GM23338 (cell line): ENCODE results near the gene HRH2. TPM values are rescaled to one million over a fixed set of nuclear protein-coding genes. Genes with fewer than 3 reads are reported as not detected.

Source experiments
- ATAC-seq: fragments of 200-7000 bp; cut with Tn5 transposase; 3 replicates; pipeline ENCODE4 v1.9.1; 2020
- DNase-seq: peaks from one replicate; pipeline ENCODE4 v3.0.0-alpha.2; 2015; ENCODE audit warnings: low spot score
- H2AFZ ChIP-seq: fragments of 200-600 bp; sonication (generic); 2 replicates; pipeline ENCODE4 v1.8.0; 2016; ENCODE audit warnings: antibody characterized with exemption, mild to moderate bottlenecking, moderate library complexity
- H3F3A ChIP-seq: fragments of 200-600 bp; sonication (generic); replicated peaks from 2 replicates; pipeline ENCODE4 v1.8.0; 2017; ENCODE audit warnings: antibody characterized with exemption, mixed run types, low read depth
- H3K27ac ChIP-seq: fragments of 200-600 bp; sonication (generic); 2 replicates; pipeline ENCODE4 v1.6.1; 2016; ENCODE audit warnings: low read depth
- H3K27me3 ChIP-seq: fragments of 200-600 bp; sonication (generic); 2 replicates; pipeline ENCODE4 v1.8.0; 2016; ENCODE audit warnings: mild to moderate bottlenecking, mixed run types, moderate library complexity; ENCODE audit not compliant: insufficient read depth
- H3K36me3 ChIP-seq: fragments of 200-600 bp; sonication (generic); 2 replicates; pipeline ENCODE4 v1.8.0; 2016; ENCODE audit warnings: mild to moderate bottlenecking; ENCODE audit not compliant: insufficient read depth
- H3K4me1 ChIP-seq: fragments of 200-600 bp; sonication (generic); 2 replicates; pipeline ENCODE4 v1.8.0; 2016; ENCODE audit warnings: mild to moderate bottlenecking, moderate library complexity; ENCODE audit not compliant: insufficient read depth
- H3K4me2 ChIP-seq: fragments of 200-600 bp; sonication (generic); 2 replicates; pipeline ENCODE4 v1.7.1; 2017; ENCODE audit warnings: mixed run types
- H3K4me3 ChIP-seq: fragments of 200-600 bp; sonication (generic); 2 replicates; pipeline ENCODE4 v1.6.1; 2016; ENCODE audit warnings: mixed run types
- H3K79me2 ChIP-seq: fragments of 200-600 bp; sonication (generic); replicated peaks from 2 replicates; pipeline ENCODE4 v1.8.0; 2017; ENCODE audit warnings: mild to moderate bottlenecking; ENCODE audit not compliant: insufficient read depth
- H3K9me2 ChIP-seq: fragments of 200-600 bp; sonication (generic); 2 replicates; pipeline ENCODE4 v1.8.0; 2017; ENCODE audit not compliant: insufficient read depth
- H4K20me1 ChIP-seq: fragments of 200-600 bp; sonication (generic); replicated peaks from 2 replicates; pipeline ENCODE4 v1.8.0; 2017; ENCODE audit warnings: mild to moderate bottlenecking; ENCODE audit not compliant: insufficient read depth
- H3K27ac Mint-ChIP-seq: 2 replicates; pipeline ENCODE4 v1.8.0; 2020; ENCODE audit warnings: inconsistent platforms, mild to moderate bottlenecking, moderate library complexity, mixed read lengths
- H3K27me3 Mint-ChIP-seq: 3 replicates; pipeline ENCODE4 v1.8.0; 2022; ENCODE audit warnings: low read depth, mild to moderate bottlenecking, moderate library complexity, mixed read lengths, inconsistent platforms; ENCODE audit not compliant: insufficient read depth, poor library complexity
- H3K36me3 Mint-ChIP-seq: 3 replicates; pipeline ENCODE4 v1.8.0; 2021; ENCODE audit warnings: low read depth, mild to moderate bottlenecking, inconsistent platforms, moderate library complexity, mixed read lengths
- H3K4me1 Mint-ChIP-seq: 3 replicates; pipeline ENCODE4 v1.8.0; 2020; ENCODE audit warnings: mild to moderate bottlenecking, inconsistent platforms, mixed read lengths
- H3K4me3 Mint-ChIP-seq: 3 replicates; pipeline ENCODE4 v1.8.0; 2021; ENCODE audit warnings: moderate library complexity, mild to moderate bottlenecking, inconsistent platforms, mixed read lengths
- H3K9me3 Mint-ChIP-seq: 3 replicates; pipeline ENCODE4 v1.8.0; 2020; ENCODE audit warnings: moderate library complexity, mild to moderate bottlenecking, inconsistent platforms, mixed read lengths
- EZH2 ChIP-seq: fragments of 200-600 bp; sonication (generic); IDR thresholded peaks from one replicate; pipeline ENCODE4 v1.8.0; 2017; ENCODE audit warnings: antibody characterized with exemption, mild to moderate bottlenecking, low read depth; ENCODE audit not compliant: unreplicated experiment
- POLR2AphosphoS5 ChIP-seq: IDR thresholded peaks from 2 replicates; pipeline ENCODE4 v1.6.1; 2016; ENCODE audit warnings: antibody characterized with exemption, low read depth
- polyA plus RNA-seq: library from polyadenylated mRNA; unstranded; fragments of >200 nt; fragmentation: Nextera tagmentation; extraction: Ambion mirVana; gene quantifications from 2 replicates; pipeline ENCODE4 v1.2.1, GENCODE V29; 2016
- total RNA-seq: library from RNA; depleted of rRNA; stranded (reverse); fragments of >200 nt; shearing (Covaris generic); gene quantifications from 2 replicates; pipeline ENCODE4 v1.2.3, GENCODE V29; 2014
- TF ChIP-seq, protein P1 (sequence below), 2 experiments: fragments of 200-600 bp in 1 of 2; sonication (generic) in 1 of 2; conservative IDR thresholded peaks; 2 replicates each; pipeline versions ENCODE4 v1.5.1 to v1.6.1; 2016 to 2017; ENCODE audit warnings: antibody characterized with exemption in 2 of 2, low read depth in 2 of 2, mild to moderate bottlenecking in 2 of 2, moderate library complexity in 1 of 2
- TF ChIP-seq, protein P2 (sequence below): IDR thresholded peaks from 2 replicates; pipeline ENCODE4 v1.6.1; 2016; ENCODE audit warnings: antibody characterized with exemption
- TF ChIP-seq, protein P3 (sequence below): fragments of 250-450 bp; sonication (Bioruptor Pico); IDR thresholded peaks from 2 replicates; pipeline ENCODE4 v1.5.0; 2020; ENCODE audit warnings: mild to moderate bottlenecking, moderate library complexity

The HRH2 gene
- total and polyA plus RNA-seq, 2 experiments from 2014 or later, result 6.8 to 7.0 TPM

DNA sequence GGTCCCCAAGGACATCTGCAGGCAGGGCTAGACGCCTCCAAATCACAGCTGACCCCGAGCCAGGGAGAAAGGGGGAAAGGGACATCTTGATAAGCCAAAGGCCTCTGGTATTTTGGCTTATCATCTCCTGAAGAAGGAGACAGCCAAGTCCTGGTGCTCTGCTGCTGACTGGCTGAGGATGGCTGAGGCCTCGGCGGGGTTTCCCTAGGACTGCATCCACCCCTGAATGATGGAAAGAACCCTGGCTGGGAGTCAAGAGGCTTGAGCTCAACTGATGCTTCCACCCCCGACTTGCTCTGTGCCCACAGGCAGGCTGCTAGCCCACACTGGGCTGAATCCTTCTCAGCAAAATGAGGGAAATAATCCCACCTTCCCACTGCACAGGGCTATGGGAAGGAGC lies 30.9 kb upstream of the HRH2 start:
- Mint-ChIP-seq H3K4me3 (no peak overlapping the region), H3K36me3 (peaks cover 18% of the 10 kb centered on the region), H3K4me1 (peaks cover 8% of the 10 kb centered on the region), H3K9me3 (peaks cover 26% of the 10 kb centered on the region), H3K27me3 (peaks cover 12% of the 10 kb centered on the region), H3K27ac (no peak overlapping the region)
- TF ChIP-seq, protein P1, sequence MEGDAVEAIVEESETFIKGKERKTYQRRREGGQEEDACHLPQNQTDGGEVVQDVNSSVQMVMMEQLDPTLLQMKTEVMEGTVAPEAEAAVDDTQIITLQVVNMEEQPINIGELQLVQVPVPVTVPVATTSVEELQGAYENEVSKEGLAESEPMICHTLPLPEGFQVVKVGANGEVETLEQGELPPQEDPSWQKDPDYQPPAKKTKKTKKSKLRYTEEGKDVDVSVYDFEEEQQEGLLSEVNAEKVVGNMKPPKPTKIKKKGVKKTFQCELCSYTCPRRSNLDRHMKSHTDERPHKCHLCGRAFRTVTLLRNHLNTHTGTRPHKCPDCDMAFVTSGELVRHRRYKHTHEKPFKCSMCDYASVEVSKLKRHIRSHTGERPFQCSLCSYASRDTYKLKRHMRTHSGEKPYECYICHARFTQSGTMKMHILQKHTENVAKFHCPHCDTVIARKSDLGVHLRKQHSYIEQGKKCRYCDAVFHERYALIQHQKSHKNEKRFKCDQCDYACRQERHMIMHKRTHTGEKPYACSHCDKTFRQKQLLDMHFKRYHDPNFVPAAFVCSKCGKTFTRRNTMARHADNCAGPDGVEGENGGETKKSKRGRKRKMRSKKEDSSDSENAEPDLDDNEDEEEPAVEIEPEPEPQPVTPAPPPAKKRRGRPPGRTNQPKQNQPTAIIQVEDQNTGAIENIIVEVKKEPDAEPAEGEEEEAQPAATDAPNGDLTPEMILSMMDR (conservative IDR thresholded peaks at IDR 0.05; ENCODE audit: low read depth in 2 of 2), result no peak
- TF ChIP-seq, protein P2, sequence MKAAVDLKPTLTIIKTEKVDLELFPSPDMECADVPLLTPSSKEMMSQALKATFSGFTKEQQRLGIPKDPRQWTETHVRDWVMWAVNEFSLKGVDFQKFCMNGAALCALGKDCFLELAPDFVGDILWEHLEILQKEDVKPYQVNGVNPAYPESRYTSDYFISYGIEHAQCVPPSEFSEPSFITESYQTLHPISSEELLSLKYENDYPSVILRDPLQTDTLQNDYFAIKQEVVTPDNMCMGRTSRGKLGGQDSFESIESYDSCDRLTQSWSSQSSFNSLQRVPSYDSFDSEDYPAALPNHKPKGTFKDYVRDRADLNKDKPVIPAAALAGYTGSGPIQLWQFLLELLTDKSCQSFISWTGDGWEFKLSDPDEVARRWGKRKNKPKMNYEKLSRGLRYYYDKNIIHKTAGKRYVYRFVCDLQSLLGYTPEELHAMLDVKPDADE, result no peak
- TF ChIP-seq POLR2AphosphoS5, result no peak
- TF ChIP-seq, protein P3, sequence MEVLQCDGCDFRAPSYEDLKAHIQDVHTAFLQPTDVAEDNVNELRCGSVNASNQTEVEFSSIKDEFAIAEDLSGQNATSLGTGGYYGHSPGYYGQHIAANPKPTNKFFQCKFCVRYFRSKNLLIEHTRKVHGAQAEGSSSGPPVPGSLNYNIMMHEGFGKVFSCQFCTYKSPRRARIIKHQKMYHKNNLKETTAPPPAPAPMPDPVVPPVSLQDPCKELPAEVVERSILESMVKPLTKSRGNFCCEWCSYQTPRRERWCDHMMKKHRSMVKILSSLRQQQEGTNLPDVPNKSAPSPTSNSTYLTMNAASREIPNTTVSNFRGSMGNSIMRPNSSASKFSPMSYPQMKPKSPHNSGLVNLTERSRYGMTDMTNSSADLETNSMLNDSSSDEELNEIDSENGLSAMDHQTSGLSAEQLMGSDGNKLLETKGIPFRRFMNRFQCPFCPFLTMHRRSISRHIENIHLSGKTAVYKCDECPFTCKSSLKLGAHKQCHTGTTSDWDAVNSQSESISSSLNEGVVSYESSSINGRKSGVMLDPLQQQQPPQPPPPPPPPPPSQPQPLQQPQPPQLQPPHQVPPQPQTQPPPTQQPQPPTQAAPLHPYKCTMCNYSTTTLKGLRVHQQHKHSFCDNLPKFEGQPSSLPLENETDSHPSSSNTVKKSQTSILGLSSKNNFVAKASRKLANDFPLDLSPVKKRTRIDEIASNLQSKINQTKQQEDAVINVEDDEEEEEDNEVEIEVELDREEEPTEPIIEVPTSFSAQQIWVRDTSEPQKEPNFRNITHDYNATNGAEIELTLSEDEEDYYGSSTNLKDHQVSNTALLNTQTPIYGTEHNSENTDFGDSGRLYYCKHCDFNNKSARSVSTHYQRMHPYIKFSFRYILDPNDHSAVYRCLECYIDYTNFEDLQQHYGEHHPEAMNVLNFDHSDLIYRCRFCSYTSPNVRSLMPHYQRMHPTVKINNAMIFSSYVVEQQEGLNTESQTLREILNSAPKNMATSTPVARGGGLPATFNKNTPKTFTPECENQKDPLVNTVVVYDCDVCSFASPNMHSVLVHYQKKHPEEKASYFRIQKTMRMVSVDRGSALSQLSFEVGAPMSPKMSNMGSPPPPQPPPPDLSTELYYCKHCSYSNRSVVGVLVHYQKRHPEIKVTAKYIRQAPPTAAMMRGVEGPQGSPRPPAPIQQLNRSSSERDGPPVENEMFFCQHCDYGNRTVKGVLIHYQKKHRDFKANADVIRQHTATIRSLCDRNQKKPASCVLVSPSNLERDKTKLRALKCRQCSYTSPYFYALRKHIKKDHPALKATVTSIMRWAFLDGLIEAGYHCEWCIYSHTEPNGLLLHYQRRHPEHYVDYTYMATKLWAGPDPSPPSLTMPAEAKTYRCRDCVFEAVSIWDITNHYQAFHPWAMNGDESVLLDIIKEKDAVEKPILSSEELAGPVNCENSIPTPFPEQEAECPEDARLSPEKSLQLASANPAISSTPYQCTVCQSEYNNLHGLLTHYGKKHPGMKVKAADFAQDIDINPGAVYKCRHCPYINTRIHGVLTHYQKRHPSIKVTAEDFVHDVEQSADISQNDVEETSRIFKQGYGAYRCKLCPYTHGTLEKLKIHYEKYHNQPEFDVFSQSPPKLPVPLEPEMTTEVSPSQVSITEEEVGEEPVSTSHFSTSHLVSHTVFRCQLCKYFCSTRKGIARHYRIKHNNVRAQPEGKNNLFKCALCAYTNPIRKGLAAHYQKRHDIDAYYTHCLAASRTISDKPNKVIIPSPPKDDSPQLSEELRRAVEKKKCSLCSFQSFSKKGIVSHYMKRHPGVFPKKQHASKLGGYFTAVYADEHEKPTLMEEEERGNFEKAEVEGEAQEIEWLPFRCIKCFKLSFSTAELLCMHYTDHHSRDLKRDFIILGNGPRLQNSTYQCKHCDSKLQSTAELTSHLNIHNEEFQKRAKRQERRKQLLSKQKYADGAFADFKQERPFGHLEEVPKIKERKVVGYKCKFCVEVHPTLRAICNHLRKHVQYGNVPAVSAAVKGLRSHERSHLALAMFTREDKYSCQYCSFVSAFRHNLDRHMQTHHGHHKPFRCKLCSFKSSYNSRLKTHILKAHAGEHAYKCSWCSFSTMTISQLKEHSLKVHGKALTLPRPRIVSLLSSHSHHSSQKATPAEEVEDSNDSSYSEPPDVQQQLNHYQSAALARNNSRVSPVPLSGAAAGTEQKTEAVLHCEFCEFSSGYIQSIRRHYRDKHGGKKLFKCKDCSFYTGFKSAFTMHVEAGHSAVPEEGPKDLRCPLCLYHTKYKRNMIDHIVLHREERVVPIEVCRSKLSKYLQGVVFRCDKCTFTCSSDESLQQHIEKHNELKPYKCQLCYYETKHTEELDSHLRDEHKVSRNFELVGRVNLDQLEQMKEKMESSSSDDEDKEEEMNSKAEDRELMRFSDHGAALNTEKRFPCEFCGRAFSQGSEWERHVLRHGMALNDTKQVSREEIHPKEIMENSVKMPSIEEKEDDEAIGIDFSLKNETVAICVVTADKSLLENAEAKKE (CRISPR knock-in tag), result no peak
- TF ChIP-seq EZH2, result no peak
- DNase-seq (no peak), ATAC-seq (no peak)
- H3K4me1 ChIP-seq, result no peaks in the 10 kb centered on the region
- no peaks in the 10 kb centered on the region for H3F3A ChIP-seq
- no peaks in the 10 kb centered on the region for H3K79me2 ChIP-seq
- no peaks in the 10 kb centered on the region for H3K27me3 ChIP-seq
- 0 out of 2 replicates have a peak, but pooled peaks cover 6% of the 10 kb centered on the region for H3K9me2 ChIP-seq
- no peaks in the 10 kb centered on the region for H4K20me1 ChIP-seq
- H3K4me2 ChIP-seq, result no peak overlapping the region
- peaks cover 6% of the 10 kb centered on the region for H3K36me3 ChIP-seq
- H3K4me3 ChIP-seq, result no peak overlapping the region
- H2AFZ ChIP-seq, result no peak overlapping the region
- no peak overlapping the region for H3K27ac ChIP-seq
